CD14-positive monocyte (primary cell): ENCODE data around the gene CHORDC1. TPM values are rescaled to one million over a fixed set of nuclear protein-coding genes. Genes with fewer than 3 reads are reported as not detected.

Experiments used
- DNase-seq, 3 donors: peaks; one replicate each; pipeline ENCODE4 v3.0.0-alpha.2; 2011 to 2022
- H2AFZ ChIP-seq: 2 replicates; pipeline ENCODE4 v1.6.0; 2012; ENCODE audit warnings: mild to moderate bottlenecking, low read depth, low read length, inconsistent platforms; ENCODE audit not compliant: insufficient read depth, poor library complexity, severe bottlenecking
- H3K27ac ChIP-seq, 2 donors: 1 replicate in 1 of 2; 2 replicates in 1 of 2; pipeline ENCODE4 v1.5.1; 2012 to 2013; ENCODE audit warnings: low read length in 2 of 2, control low read depth in 1 of 2, inconsistent platforms in 1 of 2, low read depth in 1 of 2, mild to moderate bottlenecking in 1 of 2
- H3K27me3 ChIP-seq, 2 donors: one replicate each; pipeline versions ENCODE4 v1.6.0 to v1.6.1; 2011 to 2013; ENCODE audit warnings: low read length in 2 of 2; ENCODE audit not compliant: control insufficient read depth in 2 of 2, insufficient read depth in 2 of 2
- H3K36me3 ChIP-seq, 2 donors: replicated peaks in 1 of 2; 1 replicate in 1 of 2; 2 replicates in 1 of 2; pipeline versions ENCODE4 v1.5.1 to v1.6.1; 2012 to 2013; ENCODE audit warnings: low read length in 2 of 2, control low read depth in 1 of 2, inconsistent platforms in 1 of 2, mild to moderate bottlenecking in 1 of 2; ENCODE audit not compliant: insufficient read depth in 2 of 2, control insufficient read depth in 1 of 2
- H3K4me1 ChIP-seq, 2 donors: 1 replicate in 1 of 2; 2 replicates in 1 of 2; pipeline versions ENCODE4 v1.5.1 to v1.6.1; 2012 to 2013; ENCODE audit warnings: low read length in 2 of 2, control low read depth in 1 of 2, inconsistent platforms in 1 of 2, mild to moderate bottlenecking in 1 of 2, moderate library complexity in 1 of 2; ENCODE audit not compliant: insufficient read depth in 2 of 2, control insufficient read depth in 1 of 2
- H3K4me2 ChIP-seq: replicated peaks from 2 replicates; pipeline ENCODE3; 2012; ENCODE audit warnings: low read length, moderate library complexity, mild to moderate bottlenecking; ENCODE audit not compliant: poor library complexity, severe bottlenecking; ENCODE audit errors: extremely low read depth
- H3K4me3 ChIP-seq, 3 experiments: fragments of 200-600 bp in 1 of 3; sonication (generic) in 1 of 3; replicated peaks in 1 of 3; 1 replicate in 2 of 3; 2 replicates in 1 of 3; pipeline ENCODE4 v1.5.1; 2011 to 2013; ENCODE audit warnings: low read length in 3 of 3, mild to moderate bottlenecking in 3 of 3, control low read depth in 2 of 3, low read depth in 2 of 3, inconsistent platforms in 1 of 3, moderate library complexity in 1 of 3
- H3K79me2 ChIP-seq: 2 replicates; pipeline ENCODE4 v1.6.0; 2012; ENCODE audit warnings: mild to moderate bottlenecking, control low read depth, inconsistent platforms, low read length, moderate library complexity; ENCODE audit not compliant: insufficient read depth
- H3K9ac ChIP-seq: 2 replicates; pipeline ENCODE4 v1.6.0; 2017; ENCODE audit warnings: low read length, mild to moderate bottlenecking; ENCODE audit not compliant: insufficient read depth, poor library complexity, severe bottlenecking
- H3K9me3 ChIP-seq, 2 donors: replicated peaks in 1 of 2; 1 replicate in 1 of 2; 2 replicates in 1 of 2; pipeline versions ENCODE4 v1.5.1 to v1.6.1; 2012 to 2013; ENCODE audit warnings: low read length in 2 of 2, control low read depth in 1 of 2; ENCODE audit not compliant: control insufficient read depth in 1 of 2, insufficient read depth in 1 of 2
- H4K20me1 ChIP-seq: 2 replicates; pipeline ENCODE4 v1.6.0; 2012; ENCODE audit warnings: mild to moderate bottlenecking, low read length, control low read depth, moderate library complexity; ENCODE audit not compliant: insufficient read depth
- H3K27ac Mint-ChIP-seq, 7 donors: one replicate each; pipeline ENCODE4 v1.8.0; 2020; ENCODE audit warnings: mild to moderate bottlenecking in 7 of 7, mixed read lengths in 7 of 7, moderate library complexity in 6 of 7, inconsistent platforms in 2 of 7
- H3K27me3 Mint-ChIP-seq, 3 donors: one replicate each; pipeline ENCODE4 v1.8.0; 2021 to 2022; ENCODE audit warnings: low read depth in 3 of 3, mild to moderate bottlenecking in 3 of 3, mixed read lengths in 3 of 3, moderate library complexity in 3 of 3, inconsistent platforms in 1 of 3
- H3K36me3 Mint-ChIP-seq, 2 donors: one replicate each; pipeline ENCODE4 v1.8.0; 2020; ENCODE audit warnings: mixed read lengths in 2 of 2, inconsistent platforms in 1 of 2, mild to moderate bottlenecking in 1 of 2
- H3K4me1 Mint-ChIP-seq: one replicate; pipeline ENCODE4 v1.8.0; 2020; ENCODE audit warnings: mild to moderate bottlenecking, mixed read lengths
- H3K4me3 Mint-ChIP-seq, 2 donors: one replicate each; pipeline ENCODE4 v1.8.0; 2020; ENCODE audit warnings: mild to moderate bottlenecking in 2 of 2, mixed read lengths in 2 of 2, moderate library complexity in 1 of 2
- H3K9me3 Mint-ChIP-seq, 7 donors: one replicate each; pipeline ENCODE4 v1.8.0; 2020 to 2022; ENCODE audit warnings: mixed read lengths in 7 of 7, mild to moderate bottlenecking in 6 of 7, moderate library complexity in 6 of 7, inconsistent platforms in 2 of 7
- WGBS: methylation state at CpG from one replicate; pipeline ENCODE4 v1.1.5; 2013; ENCODE audit warnings: missing lambda C conversion rate; ENCODE audit not compliant: insufficient coverage; 5-methylcytosine and 5-hydroxymethylcytosine counted together
- intact Hi-C, 2 donors: fragments of 100-400 bp; cut with micrococcal nuclease; formaldehyde crosslinking; loops; one replicate each; pipeline versions ENCODE4 v1.15.0 to v1.15.1; 2023
- polyA plus RNA-seq, 3 donors: library from polyadenylated mRNA; depleted of rRNA in 1 of 3; unstranded in 2 of 3; stranded (reverse) in 1 of 3; fragments of 300-500 nt in 2 of 3; fragments of >200 nt in 1 of 3; fragmentation: Illumina TruSeq in 2 of 3; gene quantifications; 1 replicate in 2 of 3; 2 replicates in 1 of 3; pipeline ENCODE4 v1.2.3, GENCODE V29; 2012 to 2021
- TF ChIP-seq, protein P1 (sequence below): fragments of 200-600 bp; IDR thresholded peaks from one replicate; pipeline ENCODE4 v1.8.0; 2022; ENCODE audit warnings: antibody characterized with exemption, mild to moderate bottlenecking

CHORDC1 gene
- polyA plus RNA-seq, 3 donors = 4.2 to 15.4 (median 8.4) TPM

DNA sequence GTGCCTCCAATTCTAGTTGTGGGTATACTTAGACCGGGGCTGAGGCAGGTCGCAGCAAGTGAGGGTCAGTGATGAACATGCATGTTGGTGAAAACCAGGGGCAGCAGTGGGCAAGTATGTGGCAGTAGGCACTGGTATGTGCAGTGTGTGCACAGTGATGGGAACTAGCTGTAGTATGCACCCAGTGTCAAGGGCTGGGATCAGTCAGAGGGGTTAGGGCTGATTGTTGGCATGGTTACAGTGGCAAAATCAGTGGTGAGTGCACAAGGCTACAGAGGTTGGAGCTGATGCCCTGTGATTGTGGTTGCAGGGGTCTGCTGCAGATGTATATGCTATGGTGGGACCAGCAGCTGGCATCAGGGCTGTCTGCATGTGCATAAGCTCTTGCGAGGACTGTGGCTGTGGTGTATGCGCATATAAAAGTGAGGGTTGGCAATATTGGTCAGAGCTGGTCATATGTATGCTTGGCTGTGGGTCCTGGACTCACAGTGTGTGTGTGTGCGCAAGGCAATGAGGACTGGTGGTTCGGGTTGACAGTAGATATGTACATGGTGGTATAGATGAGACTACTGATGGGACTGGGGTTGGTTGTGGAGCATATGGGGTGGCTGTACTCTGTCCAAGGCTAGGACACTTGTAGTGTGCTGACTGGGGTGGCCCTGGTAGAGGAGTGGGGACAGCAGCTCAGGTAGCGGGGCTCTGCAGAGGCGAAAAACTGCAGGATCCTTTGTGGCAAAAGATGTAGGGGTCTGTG lies 33.7 kb upstream of the CHORDC1 start:
- Histone ChIP-seq H3K27me3 (no peaks in the 10 kb centered on the region), H3K4me2 (no peak overlapping the region), H3K9me3 (no peaks in the 10 kb centered on the region), H3K79me2 (no peaks in the 10 kb centered on the region), H3K27ac (no peak overlapping the region), H3K9ac (no peak overlapping the region), H3K36me3 (no peaks in the 10 kb centered on the region), H3K4me1 (no peaks in the 10 kb centered on the region), H3K4me3 (no peak overlapping the region), H4K20me1 (no peaks in the 10 kb centered on the region), H2AFZ (no peak overlapping the region)
- Mint-ChIP-seq H3K9me3 (peaks cover 0 to 3% (median 0%) of the 10 kb centered on the region in 7 donors), H3K27ac (peak overlapping the region in 1 of 7 donors; percentile 18), H3K27me3 (peaks cover 0 to 6% (median 5%) of the 10 kb centered on the region in 3 donors), H3K4me1 (no peaks in the 10 kb centered on the region), H3K36me3 (no peaks in the 10 kb centered on the region), H3K4me3 (no peak overlapping the region)
- TF ChIP-seq, protein P1, sequence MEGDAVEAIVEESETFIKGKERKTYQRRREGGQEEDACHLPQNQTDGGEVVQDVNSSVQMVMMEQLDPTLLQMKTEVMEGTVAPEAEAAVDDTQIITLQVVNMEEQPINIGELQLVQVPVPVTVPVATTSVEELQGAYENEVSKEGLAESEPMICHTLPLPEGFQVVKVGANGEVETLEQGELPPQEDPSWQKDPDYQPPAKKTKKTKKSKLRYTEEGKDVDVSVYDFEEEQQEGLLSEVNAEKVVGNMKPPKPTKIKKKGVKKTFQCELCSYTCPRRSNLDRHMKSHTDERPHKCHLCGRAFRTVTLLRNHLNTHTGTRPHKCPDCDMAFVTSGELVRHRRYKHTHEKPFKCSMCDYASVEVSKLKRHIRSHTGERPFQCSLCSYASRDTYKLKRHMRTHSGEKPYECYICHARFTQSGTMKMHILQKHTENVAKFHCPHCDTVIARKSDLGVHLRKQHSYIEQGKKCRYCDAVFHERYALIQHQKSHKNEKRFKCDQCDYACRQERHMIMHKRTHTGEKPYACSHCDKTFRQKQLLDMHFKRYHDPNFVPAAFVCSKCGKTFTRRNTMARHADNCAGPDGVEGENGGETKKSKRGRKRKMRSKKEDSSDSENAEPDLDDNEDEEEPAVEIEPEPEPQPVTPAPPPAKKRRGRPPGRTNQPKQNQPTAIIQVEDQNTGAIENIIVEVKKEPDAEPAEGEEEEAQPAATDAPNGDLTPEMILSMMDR = no peak
- intact Hi-C loops = no loop called here
- no peak for DNase-seq
- 85% methylated on average over 8 of the region's 8 CpGs for WGBS

DNA sequence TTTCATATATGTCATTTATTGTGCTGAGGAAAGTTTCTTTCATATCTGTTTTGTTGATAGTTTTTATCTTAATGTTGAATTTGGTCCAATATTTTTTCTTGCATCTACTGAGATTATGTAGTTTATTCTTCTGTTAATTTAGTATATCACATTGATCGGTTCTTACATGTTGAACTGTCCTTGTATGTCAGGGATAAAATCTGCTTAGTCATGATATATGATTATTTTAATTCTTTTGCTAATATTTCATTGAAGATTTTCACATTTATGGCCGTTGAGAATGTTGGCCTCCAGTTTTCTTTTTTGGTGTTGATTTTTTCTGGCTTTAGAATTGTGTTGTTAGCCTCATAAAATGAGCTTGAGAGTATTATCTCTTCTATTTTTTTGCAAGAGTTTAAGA lies 31.2 kb upstream of the CHORDC1 start:
- DNase-seq = no peak
- Histone ChIP-seq H2AFZ (no peak overlapping the region), H4K20me1 (no peaks in the 10 kb centered on the region), H3K4me3 (no peak overlapping the region), H3K27ac (no peak overlapping the region), H3K4me1 (peaks cover 3 to 6% of the 10 kb centered on the region in 2 donors), H3K9me3 (no peaks in the 10 kb centered on the region), H3K9ac (no peak overlapping the region), H3K36me3 (no peaks in the 10 kb centered on the region), H3K79me2 (no peaks in the 10 kb centered on the region), H3K4me2 (no peak overlapping the region), H3K27me3 (no peaks in the 10 kb centered on the region)
- WGBS = no CpG with 5 or more reads among the region's 2 CpGs
- Mint-ChIP-seq H3K9me3 (peaks cover 0 to 4% (median 2%) of the 10 kb centered on the region in 7 donors), H3K4me1 (peaks cover 6% of the 10 kb centered on the region), H3K27ac (no peak overlapping the region), H3K27me3 (peaks cover 0 to 9% (median 3%) of the 10 kb centered on the region in 3 donors), H3K4me3 (no peak overlapping the region), H3K36me3 (no peaks in the 10 kb centered on the region)
- TF ChIP-seq, protein P1 = no peak
- intact Hi-C loops = no loop called here
